Astrocyte (in vitro differentiated cells and primary cell): Measurements from ENCODE around the gene SHCBP1. TPM values are rescaled to one million over a fixed set of nuclear protein-coding genes. Genes with fewer than 3 reads are reported as not detected.
"Not testable (repeated sequence)": the region's sequence is repeated elsewhere in the genome, so short reads cannot be mapped to it uniquely, and the experiment has no call there.

ENCODE experiments used
- DNase-seq: peaks from one replicate; pipeline ENCODE4 v3.0.0-alpha.2; 2010; ENCODE audit warnings: low read depth
- FAIRE-seq: peaks from 2 replicates; lab custom pipeline; 2011; peaks lifted over from hg19 to GRCh38; lab: Jason Lieb, UNC
- H2AFZ ChIP-seq: 2 replicates; pipeline ENCODE4 v1.6.0; 2012; ENCODE audit warnings: low read depth, low read length, inconsistent platforms
- H3K27ac ChIP-seq: 2 replicates; pipeline ENCODE4 v1.5.1; 2011; ENCODE audit warnings: low read depth, low read length, inconsistent platforms
- H3K27me3 ChIP-seq: 2 replicates; pipeline ENCODE4 v1.6.0; 2011; ENCODE audit warnings: low read length, inconsistent platforms; ENCODE audit not compliant: insufficient read depth
- H3K36me3 ChIP-seq: 2 replicates; pipeline ENCODE4 v1.5.1; 2011; ENCODE audit warnings: low read length, inconsistent platforms; ENCODE audit not compliant: insufficient read depth
- H3K4me1 ChIP-seq: 2 replicates; pipeline ENCODE4 v1.5.1; 2011; ENCODE audit warnings: low read length, inconsistent platforms; ENCODE audit not compliant: insufficient read depth
- H3K4me2 ChIP-seq: 2 replicates; pipeline ENCODE4 v1.6.0; 2012; ENCODE audit warnings: low read length, inconsistent platforms
- H3K4me3 ChIP-seq: 2 replicates; pipeline ENCODE4 v1.5.1; 2011; ENCODE audit warnings: low read depth, mild to moderate bottlenecking, low read length, inconsistent platforms; ENCODE audit not compliant: insufficient read depth
- H3K79me2 ChIP-seq: 2 replicates; pipeline ENCODE4 v1.6.0; 2012; ENCODE audit warnings: mild to moderate bottlenecking, low read length, inconsistent platforms; ENCODE audit not compliant: insufficient read depth
- H3K9ac ChIP-seq: 2 replicates; pipeline ENCODE4 v1.6.0; 2012; ENCODE audit warnings: mild to moderate bottlenecking, low read length, inconsistent platforms
- H3K9me3 ChIP-seq: 2 replicates; pipeline ENCODE4 v1.5.1; 2012; ENCODE audit warnings: low read depth, mild to moderate bottlenecking, low read length, inconsistent platforms; ENCODE audit not compliant: insufficient read depth
- H4K20me1 ChIP-seq: 2 replicates; pipeline ENCODE4 v1.6.0; 2012; ENCODE audit warnings: low read length, inconsistent platforms; ENCODE audit not compliant: insufficient read depth
- H3K27ac Mint-ChIP-seq: one replicate; pipeline ENCODE4 v1.8.0; 2021; ENCODE audit warnings: mild to moderate bottlenecking, mixed read lengths; ENCODE audit not compliant: unreplicated experiment
- H3K27me3 Mint-ChIP-seq: one replicate; pipeline ENCODE4 v1.8.0; 2021; ENCODE audit warnings: low read depth, mixed read lengths; ENCODE audit not compliant: unreplicated experiment
- H3K36me3 Mint-ChIP-seq: one replicate; pipeline ENCODE4 v1.8.0; 2021; ENCODE audit warnings: low read depth, mixed read lengths; ENCODE audit not compliant: unreplicated experiment
- H3K4me1 Mint-ChIP-seq: one replicate; pipeline ENCODE4 v1.8.0; 2021; ENCODE audit warnings: low read depth, mixed read lengths; ENCODE audit not compliant: unreplicated experiment
- H3K4me3 Mint-ChIP-seq: one replicate; pipeline ENCODE4 v1.8.0; 2021; ENCODE audit warnings: mild to moderate bottlenecking, moderate library complexity, mixed read lengths; ENCODE audit not compliant: unreplicated experiment
- H3K9me3 Mint-ChIP-seq: one replicate; pipeline ENCODE4 v1.8.0; 2021; ENCODE audit warnings: mild to moderate bottlenecking, mixed read lengths; ENCODE audit not compliant: unreplicated experiment
- EZH2 ChIP-seq: IDR thresholded peaks from 2 replicates; pipeline ENCODE4 v1.6.1; 2012; ENCODE audit warnings: mild to moderate bottlenecking, low read length, inconsistent platforms; ENCODE audit not compliant: insufficient read depth
- total RNA-seq: library from RNA; stranded (reverse); gene quantifications from 2 replicates; pipeline ENCODE4 v1.2.1, GENCODE V29; 2021
- TF ChIP-seq, protein P1 (sequence below): IDR thresholded peaks from 2 replicates; pipeline ENCODE4 v1.5.1; 2011; ENCODE audit warnings: low read depth, mild to moderate bottlenecking, inconsistent platforms, low read length, moderate library complexity; ENCODE audit not compliant: insufficient read depth

The SHCBP1 gene
- total RNA-seq, 1 donor from 2014 or later: 3.4 TPM

DNA sequence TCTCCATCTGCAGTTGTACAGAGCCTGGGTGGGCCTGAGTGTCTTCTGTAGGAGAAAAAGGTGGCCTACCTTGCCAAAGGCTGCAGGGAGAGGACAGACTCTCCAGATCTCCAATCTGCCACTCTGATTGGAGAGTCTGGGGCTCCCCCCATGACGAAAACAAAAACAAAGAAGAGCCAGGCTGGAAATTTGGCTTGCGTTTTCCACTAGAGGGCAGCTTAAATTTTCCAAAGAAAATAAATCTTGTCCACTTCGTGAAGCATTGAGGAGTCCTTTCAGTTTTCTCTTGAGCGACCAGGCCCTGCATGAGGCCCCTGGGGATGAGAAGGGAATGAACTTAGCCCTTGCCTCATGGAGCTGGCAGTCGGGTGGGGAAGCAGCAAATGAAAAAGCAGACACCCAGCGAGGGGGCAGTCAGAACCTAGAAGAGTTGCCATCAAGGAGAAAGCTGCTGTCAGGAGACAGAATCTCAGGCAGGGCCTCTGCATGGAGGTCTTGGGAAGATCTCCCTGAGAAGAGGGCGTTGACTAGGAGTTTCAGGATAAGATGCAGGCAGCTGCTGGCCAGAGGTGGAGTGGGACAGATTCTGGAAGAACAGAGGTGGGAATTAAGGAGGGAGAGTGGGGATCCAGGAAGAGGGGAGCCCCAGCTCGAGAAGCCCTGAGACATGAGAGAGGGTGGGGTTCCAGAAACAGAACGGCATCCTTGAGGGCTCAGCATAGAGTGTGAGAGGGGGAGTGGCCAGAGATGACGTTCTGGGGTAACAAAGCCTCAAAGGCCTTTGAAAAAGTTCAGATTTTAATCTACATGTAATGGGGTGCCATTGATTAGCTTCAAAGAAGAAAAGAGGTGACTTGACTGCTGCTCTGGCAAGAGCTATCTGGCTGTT, 8.4 kb upstream of the SHCBP1 start:
- peak; percentile 88 for FAIRE-seq
- peak overlapping the region; percentile 12 for H3K9ac ChIP-seq
- Mint-ChIP-seq H3K27me3 (peaks cover 6% of the 10 kb centered on the region), H3K27ac (peak overlapping the region; percentile 62), H3K9me3 (no peaks in the 10 kb centered on the region), H3K36me3 (peaks cover 2% of the 10 kb centered on the region), H3K4me1 (peaks cover 7% of the 10 kb centered on the region), H3K4me3 (no peak overlapping the region)
- no peak overlapping the region for H3K27ac ChIP-seq
- no peak for TF ChIP-seq EZH2
- TF ChIP-seq, protein P1, sequence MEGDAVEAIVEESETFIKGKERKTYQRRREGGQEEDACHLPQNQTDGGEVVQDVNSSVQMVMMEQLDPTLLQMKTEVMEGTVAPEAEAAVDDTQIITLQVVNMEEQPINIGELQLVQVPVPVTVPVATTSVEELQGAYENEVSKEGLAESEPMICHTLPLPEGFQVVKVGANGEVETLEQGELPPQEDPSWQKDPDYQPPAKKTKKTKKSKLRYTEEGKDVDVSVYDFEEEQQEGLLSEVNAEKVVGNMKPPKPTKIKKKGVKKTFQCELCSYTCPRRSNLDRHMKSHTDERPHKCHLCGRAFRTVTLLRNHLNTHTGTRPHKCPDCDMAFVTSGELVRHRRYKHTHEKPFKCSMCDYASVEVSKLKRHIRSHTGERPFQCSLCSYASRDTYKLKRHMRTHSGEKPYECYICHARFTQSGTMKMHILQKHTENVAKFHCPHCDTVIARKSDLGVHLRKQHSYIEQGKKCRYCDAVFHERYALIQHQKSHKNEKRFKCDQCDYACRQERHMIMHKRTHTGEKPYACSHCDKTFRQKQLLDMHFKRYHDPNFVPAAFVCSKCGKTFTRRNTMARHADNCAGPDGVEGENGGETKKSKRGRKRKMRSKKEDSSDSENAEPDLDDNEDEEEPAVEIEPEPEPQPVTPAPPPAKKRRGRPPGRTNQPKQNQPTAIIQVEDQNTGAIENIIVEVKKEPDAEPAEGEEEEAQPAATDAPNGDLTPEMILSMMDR: peak; percentile 50
- H3K4me3 ChIP-seq: no peak overlapping the region
- no peaks in the 10 kb centered on the region for H3K79me2 ChIP-seq
- H3K4me1 ChIP-seq: no peaks in the 10 kb centered on the region
- no peaks in the 10 kb centered on the region for H4K20me1 ChIP-seq
- H2AFZ ChIP-seq: peak overlapping the region; percentile 80
- no peaks in the 10 kb centered on the region for H3K27me3 ChIP-seq
- no peaks in the 10 kb centered on the region for H3K9me3 ChIP-seq
- H3K36me3 ChIP-seq: no peaks in the 10 kb centered on the region
- peak overlapping the region; percentile 66 for H3K4me2 ChIP-seq
- peak; percentile 40 for DNase-seq

DNA sequence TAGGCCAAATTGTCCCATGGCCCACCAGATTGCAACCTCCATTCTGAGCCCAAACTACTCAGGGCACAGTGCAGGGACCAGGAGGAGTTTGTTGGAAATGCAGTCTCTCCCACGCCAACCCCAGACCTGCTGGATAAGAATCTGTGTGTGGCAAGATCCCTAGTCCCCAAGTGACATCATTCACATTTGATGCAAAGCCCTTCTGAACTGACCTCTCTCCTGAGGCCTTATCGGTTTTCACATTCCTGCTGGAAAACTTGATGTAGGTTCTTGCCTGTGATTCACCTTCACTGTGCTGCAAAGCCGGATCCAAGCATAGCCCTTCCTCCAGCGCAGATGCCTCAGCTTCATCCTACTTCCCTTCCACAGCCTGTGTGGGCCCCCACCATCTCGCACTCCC, 6.6 kb upstream of the SHCBP1 start:
- Mint-ChIP-seq H3K4me1 (peaks cover 7% of the 10 kb centered on the region), H3K27me3 (peaks cover 6% of the 10 kb centered on the region), H3K27ac (no peak overlapping the region), H3K36me3 (peaks cover 2% of the 10 kb centered on the region), H3K4me3 (no peak overlapping the region), H3K9me3 (no peaks in the 10 kb centered on the region)
- Histone ChIP-seq H3K9me3 (no peaks in the 10 kb centered on the region), H3K27me3 (no peaks in the 10 kb centered on the region), H3K79me2 (no peaks in the 10 kb centered on the region), H3K4me1 (no peaks in the 10 kb centered on the region), H3K9ac (no peak overlapping the region), H3K4me2 (no peak overlapping the region), H3K4me3 (no peak overlapping the region), H3K27ac (no peak overlapping the region), H3K36me3 (no peaks in the 10 kb centered on the region), H4K20me1 (no peaks in the 10 kb centered on the region), H2AFZ (no peak overlapping the region)
- no peak for DNase-seq
- no peak for TF ChIP-seq EZH2
- TF ChIP-seq, protein P1: no peak
- FAIRE-seq: no peak

DNA sequence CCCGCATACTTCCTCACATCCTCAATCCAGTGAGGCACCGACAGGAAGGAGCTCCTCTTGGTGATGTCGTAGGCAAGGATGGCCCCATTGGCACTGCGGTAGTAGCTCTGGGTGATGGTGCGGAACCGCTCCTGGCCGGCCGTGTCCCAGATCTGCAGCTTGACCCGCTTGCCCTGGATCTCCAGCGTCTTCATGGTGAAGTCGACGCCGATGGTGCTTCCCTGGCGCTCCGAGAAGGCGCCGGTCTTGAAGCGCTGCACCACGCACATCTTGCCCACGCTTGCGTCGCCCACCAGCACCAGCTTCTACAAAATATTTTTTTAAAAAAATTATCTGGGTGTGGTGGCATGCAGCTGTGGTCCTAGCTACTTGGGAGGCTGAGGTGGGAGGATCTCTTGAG, 5.5 kb upstream of the SHCBP1 start:
- not testable (repeated sequence) for H3K79me2 ChIP-seq, H4K20me1 ChIP-seq, H3K9me3 Mint-ChIP-seq, H2AFZ ChIP-seq, FAIRE-seq, H3K36me3 ChIP-seq, H3K27ac ChIP-seq, DNase-seq, H3K4me3 ChIP-seq, H3K27ac Mint-ChIP-seq, H3K27me3 ChIP-seq, H3K36me3 Mint-ChIP-seq, H3K27me3 Mint-ChIP-seq, H3K9me3 ChIP-seq, H3K4me3 Mint-ChIP-seq, H3K4me1 Mint-ChIP-seq, H3K4me2 ChIP-seq, H3K9ac ChIP-seq, H3K4me1 ChIP-seq

DNA sequence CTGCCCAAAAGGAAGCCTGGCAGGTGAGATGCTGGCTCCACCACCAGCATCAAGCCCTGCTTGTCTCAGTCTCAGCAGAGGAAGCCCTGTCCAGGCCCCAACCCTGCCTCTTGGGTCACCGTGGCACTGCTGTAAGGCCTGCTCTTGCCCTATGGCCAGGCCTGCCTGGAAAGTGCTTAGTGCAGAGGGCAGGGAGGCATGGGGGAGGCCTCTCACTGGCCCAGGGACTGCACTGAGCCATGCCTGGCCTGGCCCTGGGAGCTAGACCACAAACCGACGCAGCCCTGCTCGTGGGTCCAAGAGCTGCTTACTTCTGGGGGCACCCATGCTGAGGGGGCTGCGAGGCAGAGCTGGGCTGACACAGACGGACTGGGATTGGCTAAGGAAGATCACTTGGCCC, 3.7 kb upstream of the SHCBP1 start:
- H3K4me1 ChIP-seq, H3K4me1 Mint-ChIP-seq, H3K9me3 ChIP-seq, H3K27me3 Mint-ChIP-seq, DNase-seq, H3K9me3 Mint-ChIP-seq, H2AFZ ChIP-seq, H3K36me3 ChIP-seq, H3K36me3 Mint-ChIP-seq, H4K20me1 ChIP-seq, H3K4me3 Mint-ChIP-seq, H3K9ac ChIP-seq, H3K4me2 ChIP-seq, FAIRE-seq, H3K27ac Mint-ChIP-seq, H3K4me3 ChIP-seq, H3K27ac ChIP-seq, H3K27me3 ChIP-seq: not testable (repeated sequence)
- H3K79me2 ChIP-seq: peaks cover 14% of the 10 kb centered on the region
